ENCODE data around the gene LCE2D.

LCE2D gene

DNA sequence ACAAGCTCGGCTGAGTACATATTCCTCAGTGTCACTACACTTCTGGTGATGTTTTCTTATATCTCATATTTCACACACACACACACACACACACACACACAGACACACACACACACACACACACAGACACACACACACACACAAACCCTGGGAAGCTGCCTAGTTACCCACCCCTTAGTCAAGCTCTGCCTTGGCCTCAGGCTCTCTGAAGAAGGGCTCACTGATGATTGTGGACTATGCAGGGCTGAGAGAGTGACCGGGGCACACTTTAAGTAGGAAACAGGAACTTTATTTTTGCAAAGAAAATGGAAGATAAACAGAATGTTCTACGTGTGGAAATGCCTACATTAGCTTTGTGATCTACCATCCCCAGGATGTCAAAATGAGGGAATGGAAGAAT, 19.2 kb upstream of the LCE2D start:
- WGBS = 45% methylated on average over 3 of the region's 3 CpGs
- Histone ChIP-seq H3K4me3 (ENCODE audit: insufficient read depth in 1 of 2, low read depth in 1 of 2, low read length in 2 of 2) (no peak overlapping the region), H3K23ac (ENCODE audit: low read length in 2 of 2) (no peak overlapping the region), H3K36me3 (ENCODE audit: control insufficient read depth in 1 of 2, insufficient read depth in 2 of 2, low read depth in 1 of 2, low read length in 2 of 2) (no peaks in the 10 kb centered on the region), H3K4me2 (ENCODE audit: low read length, poor library complexity, severe bottlenecking) (no peak overlapping the region), H3K79me1 (replicated peaks; ENCODE audit: low read length, poor library complexity, severe bottlenecking) (no peaks in the 10 kb centered on the region), H3K27me3 (ENCODE audit: control insufficient read depth in 1 of 2, insufficient read depth in 1 of 2, low read length in 2 of 2) (no peaks in the 10 kb centered on the region), H2BK15ac (ENCODE audit: low read depth, poor library complexity, severe bottlenecking) (no peak overlapping the region), H3K4ac (ENCODE audit: low read depth in 1 of 2, low read length in 2 of 2) (no peak overlapping the region), H3K27ac (ENCODE audit: low read length, poor library complexity, severe bottlenecking) (no peak overlapping the region), H2AFZ (ENCODE audit: low read depth, low read length) (no peak overlapping the region), H3K9me3 (ENCODE audit: control insufficient read depth, low read length) (no peaks in the 10 kb centered on the region), H3K14ac (ENCODE audit: low read length in 2 of 2) (no peak overlapping the region), H2BK12ac (ENCODE audit: low read length in 2 of 2) (no peak overlapping the region), H4K91ac (ENCODE audit: low read length) (no peak overlapping the region), H3K4me1 (ENCODE audit: control insufficient read depth, insufficient read depth, low read depth, low read length) (no peaks in the 10 kb centered on the region), H3K18ac (ENCODE audit: low read depth in 1 of 2, low read length in 2 of 2) (no peak overlapping the region), H3K9ac (ENCODE audit: low read length) (no peak overlapping the region), H2BK5ac (ENCODE audit: low read depth, low read length, poor library complexity, severe bottlenecking) (no peak overlapping the region), H2BK120ac (ENCODE audit: low read depth, low read length) (no peak overlapping the region), H2AK5ac (ENCODE audit: low read length, severe bottlenecking) (no peak overlapping the region), H4K8ac (ENCODE audit: low read length) (no peak overlapping the region)
- DNase-seq = no peak

DNA sequence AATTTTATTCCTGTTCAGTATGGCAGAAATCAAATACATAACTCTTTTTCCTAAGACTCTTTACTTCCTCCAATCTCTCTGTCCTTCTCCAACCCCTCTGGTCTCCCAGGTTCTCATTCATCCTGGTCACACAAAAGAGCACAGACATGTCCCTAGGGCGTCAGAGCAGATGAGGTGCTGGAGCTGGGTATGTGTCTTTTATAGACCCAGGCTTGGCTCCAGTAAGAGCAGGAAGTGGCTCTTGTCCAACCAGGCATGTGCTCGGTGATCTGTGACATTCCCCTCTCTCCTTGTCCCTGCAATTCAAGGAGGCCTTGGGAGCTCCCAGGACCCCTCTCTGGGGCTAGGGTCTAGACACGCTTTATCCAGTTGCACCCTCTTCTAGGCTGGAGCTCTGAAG, 18.0 kb upstream of the LCE2D start:
- Histone ChIP-seq H3K4me3 (ENCODE audit: insufficient read depth in 1 of 2, low read depth in 1 of 2, low read length in 2 of 2) (no peak overlapping the region), H3K4me1 (ENCODE audit: control insufficient read depth, insufficient read depth, low read depth, low read length) (no peaks in the 10 kb centered on the region), H2BK15ac (ENCODE audit: low read depth, poor library complexity, severe bottlenecking) (no peak overlapping the region), H3K36me3 (ENCODE audit: control insufficient read depth in 1 of 2, insufficient read depth in 2 of 2, low read depth in 1 of 2, low read length in 2 of 2) (no peaks in the 10 kb centered on the region), H2AK5ac (ENCODE audit: low read length, severe bottlenecking) (no peak overlapping the region), H2AFZ (ENCODE audit: low read depth, low read length) (no peak overlapping the region), H3K4ac (ENCODE audit: low read depth in 1 of 2, low read length in 2 of 2) (no peak overlapping the region), H2BK5ac (ENCODE audit: low read depth, low read length, poor library complexity, severe bottlenecking) (no peak overlapping the region), H4K91ac (ENCODE audit: low read length) (no peak overlapping the region), H3K79me1 (replicated peaks; ENCODE audit: low read length, poor library complexity, severe bottlenecking) (no peaks in the 10 kb centered on the region), H3K23ac (ENCODE audit: low read length in 2 of 2) (no peak overlapping the region), H2BK120ac (ENCODE audit: low read depth, low read length) (no peak overlapping the region), H3K27me3 (ENCODE audit: control insufficient read depth in 1 of 2, insufficient read depth in 1 of 2, low read length in 2 of 2) (no peaks in the 10 kb centered on the region), H3K9ac (ENCODE audit: low read length) (no peak overlapping the region), H3K4me2 (ENCODE audit: low read length, poor library complexity, severe bottlenecking) (no peak overlapping the region), H3K18ac (ENCODE audit: low read depth in 1 of 2, low read length in 2 of 2) (no peak overlapping the region), H3K14ac (ENCODE audit: low read length in 2 of 2) (no peak overlapping the region), H3K9me3 (ENCODE audit: control insufficient read depth, low read length) (no peaks in the 10 kb centered on the region), H3K27ac (ENCODE audit: low read length, poor library complexity, severe bottlenecking) (no peak overlapping the region), H4K8ac (ENCODE audit: low read length) (no peak overlapping the region), H2BK12ac (ENCODE audit: low read length in 2 of 2) (no peak overlapping the region)
- 49% methylated on average over 3 of the region's 3 CpGs for WGBS
- DNase-seq = no peak

DNA sequence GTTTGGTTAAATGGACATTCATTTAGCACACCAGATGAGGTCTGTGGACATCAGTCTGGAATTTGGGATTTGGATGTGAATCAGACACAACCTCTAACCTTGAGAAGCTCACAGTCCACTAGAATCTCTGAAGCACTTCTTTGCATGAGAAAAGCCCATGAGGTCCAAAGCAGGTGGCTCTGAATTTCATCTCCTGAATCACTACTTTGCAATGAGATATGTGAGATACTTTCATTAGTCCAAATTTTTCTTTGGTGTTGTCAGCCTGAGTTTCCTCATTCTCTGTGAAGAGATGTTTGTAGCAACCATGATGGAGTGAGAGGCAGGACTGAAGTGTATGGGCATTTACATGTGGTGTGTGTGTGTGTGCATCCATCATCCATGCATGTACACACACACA, 16.5 kb upstream of the LCE2D start:
- Histone ChIP-seq H3K18ac (ENCODE audit: low read depth in 1 of 2, low read length in 2 of 2) (no peak overlapping the region), H3K4me3 (ENCODE audit: insufficient read depth in 1 of 2, low read depth in 1 of 2, low read length in 2 of 2) (no peak overlapping the region), H3K27me3 (ENCODE audit: control insufficient read depth in 1 of 2, insufficient read depth in 1 of 2, low read length in 2 of 2) (no peaks in the 10 kb centered on the region), H2BK5ac (ENCODE audit: low read depth, low read length, poor library complexity, severe bottlenecking) (no peak overlapping the region), H2BK120ac (ENCODE audit: low read depth, low read length) (no peak overlapping the region), H3K9me3 (ENCODE audit: control insufficient read depth, low read length) (no peaks in the 10 kb centered on the region), H2BK12ac (ENCODE audit: low read length in 2 of 2) (no peak overlapping the region), H2AK5ac (ENCODE audit: low read length, severe bottlenecking) (no peak overlapping the region), H3K9ac (ENCODE audit: low read length) (no peak overlapping the region), H4K91ac (ENCODE audit: low read length) (no peak overlapping the region), H3K36me3 (ENCODE audit: control insufficient read depth in 1 of 2, insufficient read depth in 2 of 2, low read depth in 1 of 2, low read length in 2 of 2) (no peaks in the 10 kb centered on the region), H2AFZ (ENCODE audit: low read depth, low read length) (no peak overlapping the region), H2BK15ac (ENCODE audit: low read depth, poor library complexity, severe bottlenecking) (no peak overlapping the region), H3K27ac (ENCODE audit: low read length, poor library complexity, severe bottlenecking) (no peak overlapping the region), H3K14ac (ENCODE audit: low read length in 2 of 2) (no peak overlapping the region), H3K4me1 (ENCODE audit: control insufficient read depth, insufficient read depth, low read depth, low read length) (no peaks in the 10 kb centered on the region), H4K8ac (ENCODE audit: low read length) (no peak overlapping the region), H3K4me2 (ENCODE audit: low read length, poor library complexity, severe bottlenecking) (no peak overlapping the region), H3K4ac (ENCODE audit: low read depth in 1 of 2, low read length in 2 of 2) (no peak overlapping the region), H3K79me1 (replicated peaks; ENCODE audit: low read length, poor library complexity, severe bottlenecking) (no peaks in the 10 kb centered on the region), H3K23ac (ENCODE audit: low read length in 2 of 2) (no peak overlapping the region)
- DNase-seq = no peak

DNA sequence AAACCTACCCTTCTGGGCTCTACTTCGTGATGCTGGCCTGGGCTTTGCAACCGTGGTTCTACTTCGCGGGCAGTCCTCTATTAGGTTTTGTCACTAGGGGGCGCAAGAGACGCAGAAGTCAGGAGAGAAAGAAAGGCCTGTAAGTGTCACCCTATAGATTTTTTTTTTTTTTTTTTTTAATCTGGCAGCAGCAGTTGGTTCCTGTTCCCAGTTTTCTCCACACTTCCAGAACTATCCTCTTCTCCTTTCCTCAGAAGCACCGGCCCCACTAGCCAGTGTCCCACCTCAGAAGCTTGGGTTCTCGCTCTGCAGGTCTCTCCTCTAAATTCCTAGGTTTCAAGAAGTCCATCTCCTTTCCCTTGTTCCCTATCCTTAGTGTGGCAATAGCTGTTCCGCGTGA, 9.1 kb upstream of the LCE2D start:
- Histone ChIP-seq H3K36me3 (ENCODE audit: control insufficient read depth in 1 of 2, insufficient read depth in 2 of 2, low read depth in 1 of 2, low read length in 2 of 2) (no peaks in the 10 kb centered on the region), H2BK120ac (ENCODE audit: low read depth, low read length) (no peak overlapping the region), H3K4me2 (ENCODE audit: low read length, poor library complexity, severe bottlenecking) (no peak overlapping the region), H3K18ac (ENCODE audit: low read depth in 1 of 2, low read length in 2 of 2) (no peak overlapping the region), H3K4me3 (ENCODE audit: insufficient read depth in 1 of 2, low read depth in 1 of 2, low read length in 2 of 2) (no peak overlapping the region), H4K91ac (ENCODE audit: low read length) (no peak overlapping the region), H3K4ac (ENCODE audit: low read depth in 1 of 2, low read length in 2 of 2) (no peak overlapping the region), H3K27me3 (ENCODE audit: control insufficient read depth in 1 of 2, insufficient read depth in 1 of 2, low read length in 2 of 2) (no peaks in the 10 kb centered on the region), H3K27ac (ENCODE audit: low read length, poor library complexity, severe bottlenecking) (no peak overlapping the region), H3K14ac (ENCODE audit: low read length in 2 of 2) (no peak overlapping the region), H2BK5ac (ENCODE audit: low read depth, low read length, poor library complexity, severe bottlenecking) (no peak overlapping the region), H4K8ac (ENCODE audit: low read length) (no peak overlapping the region), H2AK5ac (ENCODE audit: low read length, severe bottlenecking) (no peak overlapping the region), H2BK15ac (ENCODE audit: low read depth, poor library complexity, severe bottlenecking) (no peak overlapping the region), H3K23ac (ENCODE audit: low read length in 2 of 2) (no peak overlapping the region), H3K4me1 (ENCODE audit: control insufficient read depth, insufficient read depth, low read depth, low read length) (no peaks in the 10 kb centered on the region), H3K79me1 (replicated peaks; ENCODE audit: low read length, poor library complexity, severe bottlenecking) (no peaks in the 10 kb centered on the region), H2BK12ac (ENCODE audit: low read length in 2 of 2) (no peak overlapping the region), H3K9ac (ENCODE audit: low read length) (no peak overlapping the region), H2AFZ (ENCODE audit: low read depth, low read length) (no peak overlapping the region), H3K9me3 (ENCODE audit: control insufficient read depth, low read length) (no peaks in the 10 kb centered on the region)
- DNase-seq = no peak
- 49% methylated on average over 4 of the region's 10 CpGs for WGBS
